HEK293T (cell line): ENCODE measurements around the gene PTEN.

Experiments used
- CTCF ChIA-PET: fragments of 350-600 bp; formaldehyde crosslinking; extraction: SDS; loops from one replicate; lab custom pipeline; 2021; ENCODE audit warnings: antibody characterized with exemption, inconsistent platforms; lab: Yijun Ruan, JAX
- POLR2A ChIA-PET: fragments of 350-600 bp; formaldehyde crosslinking; extraction: SDS; loops from one replicate; lab custom pipeline; 2020; ENCODE audit warnings: antibody characterized with exemption, inconsistent platforms; lab: Yijun Ruan, JAX
- DNase-seq: peaks from one replicate; pipeline ENCODE4 v3.0.0; 2012; ENCODE audit warnings: mixed read lengths; ENCODE audit errors: extremely low spot score
- ARNT ChIP-seq: fragments of 450-650 bp; IDR thresholded peaks from 2 replicates; pipeline ENCODE4 v1.6.1; 2017; ENCODE audit warnings: mild to moderate bottlenecking
- BHLHE40 ChIP-seq: fragments of 450-650 bp; IDR thresholded peaks from 2 replicates; pipeline ENCODE4 v1.6.1; 2016; ENCODE audit warnings: mild to moderate bottlenecking, moderate library complexity, borderline replicate concordance
- CTBP1 ChIP-seq: fragments of 450-650 bp; IDR thresholded peaks from 2 replicates; pipeline ENCODE4 v1.6.1; 2016; ENCODE audit warnings: borderline replicate concordance
- ELF4 ChIP-seq: fragments of 450-650 bp; IDR thresholded peaks from 2 replicates; pipeline ENCODE4 v1.6.1; 2017; ENCODE audit warnings: antibody characterized with exemption
- FOXA1 ChIP-seq: fragments of 450-650 bp; IDR thresholded peaks from 2 replicates; pipeline ENCODE4 v1.6.1; 2016; ENCODE audit warnings: mild to moderate bottlenecking
- FOXK2 ChIP-seq: fragments of 450-650 bp; IDR thresholded peaks from 2 replicates; pipeline ENCODE4 v1.6.1; 2016; ENCODE audit warnings: mild to moderate bottlenecking
- FOXM1 ChIP-seq: fragments of 450-650 bp; IDR thresholded peaks from 2 replicates; pipeline ENCODE4 v1.6.1; 2017; ENCODE audit warnings: mild to moderate bottlenecking, borderline replicate concordance
- HDGF ChIP-seq: fragments of 450-650 bp; IDR thresholded peaks from 2 replicates; pipeline ENCODE4 v1.6.1; 2017; ENCODE audit warnings: antibody characterized with exemption, borderline replicate concordance
- L3MBTL2 ChIP-seq: fragments of 450-650 bp; conservative IDR thresholded peaks from 2 replicates; pipeline ENCODE4 v1.6.1; 2016; ENCODE audit warnings: mild to moderate bottlenecking
- LEF1 ChIP-seq: fragments of 450-650 bp; IDR thresholded peaks from 2 replicates; pipeline ENCODE4 v1.6.1; 2017; ENCODE audit warnings: mild to moderate bottlenecking, borderline replicate concordance
- NFRKB ChIP-seq: fragments of 450-650 bp; IDR thresholded peaks from 2 replicates; pipeline ENCODE4 v1.6.1; 2016; ENCODE audit warnings: mild to moderate bottlenecking, moderate library complexity
- SP1 ChIP-seq: fragments of 450-650 bp; IDR thresholded peaks from 2 replicates; pipeline ENCODE4 v1.6.1; 2017
- SUZ12 ChIP-seq: fragments of 450-650 bp; IDR thresholded peaks from 2 replicates; pipeline ENCODE4 v1.6.1; 2016; ENCODE audit warnings: mild to moderate bottlenecking
- TARDBP ChIP-seq: fragments of 450-650 bp; IDR thresholded peaks from 2 replicates; pipeline ENCODE4 v1.6.1; 2016
- ZNF384 ChIP-seq: fragments of 450-650 bp; IDR thresholded peaks from 2 replicates; pipeline ENCODE4 v1.6.1; 2016
- TF ChIP-seq, protein P1 (sequence below): fragments of 450-650 bp; IDR thresholded peaks from 2 replicates; pipeline ENCODE4 v1.6.1; 2016

The PTEN gene

DNA sequence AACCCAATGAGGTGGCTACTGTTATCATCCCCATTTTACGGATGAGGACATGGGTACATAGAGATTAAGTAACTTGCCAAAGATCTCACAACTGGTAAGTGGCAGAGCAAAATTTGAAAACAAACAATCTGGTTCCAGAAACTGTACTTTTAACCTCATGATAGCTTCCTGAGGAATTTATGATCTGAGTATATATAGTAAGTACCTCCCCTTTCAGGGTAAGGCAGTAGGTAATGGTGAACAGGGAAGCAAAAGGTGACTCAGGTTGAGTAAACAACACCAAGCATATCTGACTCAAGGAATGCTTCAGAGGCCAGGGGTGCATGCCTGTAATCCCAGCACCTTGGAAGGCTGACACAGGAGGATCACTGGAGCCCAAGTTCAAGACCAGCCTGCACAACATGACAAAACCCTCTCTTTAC lies 21.2 kb upstream of the PTEN start:
- no peak for DNase-seq
- CTCF ChIA-PET: no interaction called here
- POLR2A ChIA-PET: no interaction called here
- TF ChIP-seq CTBP1 (no peak), FOXA1 (no peak), ELF4 (no peak), ARNT (no peak), SP1 (no peak), LEF1 (no peak), L3MBTL2 (no peak), BHLHE40 (no peak), NFRKB (no peak), ZNF384 (no peak), HDGF (no peak), FOXM1 (no peak), SUZ12 (no peak), FOXK2 (no peak), TARDBP (no peak)
- TF ChIP-seq, protein P1, sequence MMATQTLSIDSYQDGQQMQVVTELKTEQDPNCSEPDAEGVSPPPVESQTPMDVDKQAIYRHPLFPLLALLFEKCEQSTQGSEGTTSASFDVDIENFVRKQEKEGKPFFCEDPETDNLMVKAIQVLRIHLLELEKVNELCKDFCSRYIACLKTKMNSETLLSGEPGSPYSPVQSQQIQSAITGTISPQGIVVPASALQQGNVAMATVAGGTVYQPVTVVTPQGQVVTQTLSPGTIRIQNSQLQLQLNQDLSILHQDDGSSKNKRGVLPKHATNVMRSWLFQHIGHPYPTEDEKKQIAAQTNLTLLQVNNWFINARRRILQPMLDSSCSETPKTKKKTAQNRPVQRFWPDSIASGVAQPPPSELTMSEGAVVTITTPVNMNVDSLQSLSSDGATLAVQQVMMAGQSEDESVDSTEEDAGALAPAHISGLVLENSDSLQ: no peak

DNA sequence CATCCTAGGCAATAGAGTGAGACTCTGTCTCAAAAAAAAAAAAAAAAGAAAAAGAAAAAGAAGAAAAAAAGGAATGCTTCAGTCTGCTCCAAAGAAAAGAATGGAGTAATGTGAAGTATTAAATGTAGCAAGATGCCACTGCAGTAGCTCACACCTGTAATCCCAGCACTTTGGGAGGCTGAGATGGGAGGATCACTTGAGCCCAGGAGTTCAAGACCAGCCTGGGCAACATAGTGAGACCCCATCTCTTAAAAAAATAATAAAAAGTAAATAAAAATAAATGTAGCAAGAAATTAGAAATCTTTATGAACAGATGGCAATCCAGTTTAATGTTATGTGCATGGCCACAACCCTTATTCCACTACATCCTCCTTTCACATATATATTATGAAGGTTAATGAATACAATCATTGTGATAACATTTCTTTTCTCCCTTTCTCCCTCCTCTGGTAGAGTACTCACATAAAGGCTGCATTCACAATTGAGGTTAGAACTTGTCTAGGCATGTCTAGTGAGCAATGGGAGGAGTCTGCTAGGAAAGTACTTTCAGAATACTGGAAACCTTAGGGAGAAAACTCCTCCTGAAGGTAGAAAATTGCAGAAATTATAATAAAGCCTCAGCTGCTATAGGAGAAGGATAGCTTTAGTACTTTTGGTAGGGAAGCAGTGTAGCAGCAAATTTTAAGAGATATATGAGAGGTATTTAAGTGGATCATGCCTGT lies 20.5 kb upstream of the PTEN start:
- CTCF ChIA-PET: no interaction called here
- POLR2A ChIA-PET: no interaction called here
- TF ChIP-seq HDGF (no peak), ZNF384 (no peak), BHLHE40 (no peak), ARNT (no peak), ELF4 (no peak), FOXA1 (no peak), L3MBTL2 (no peak), NFRKB (no peak), FOXM1 (no peak), LEF1 (no peak), FOXK2 (no peak)
- DNase-seq: no peak

DNA sequence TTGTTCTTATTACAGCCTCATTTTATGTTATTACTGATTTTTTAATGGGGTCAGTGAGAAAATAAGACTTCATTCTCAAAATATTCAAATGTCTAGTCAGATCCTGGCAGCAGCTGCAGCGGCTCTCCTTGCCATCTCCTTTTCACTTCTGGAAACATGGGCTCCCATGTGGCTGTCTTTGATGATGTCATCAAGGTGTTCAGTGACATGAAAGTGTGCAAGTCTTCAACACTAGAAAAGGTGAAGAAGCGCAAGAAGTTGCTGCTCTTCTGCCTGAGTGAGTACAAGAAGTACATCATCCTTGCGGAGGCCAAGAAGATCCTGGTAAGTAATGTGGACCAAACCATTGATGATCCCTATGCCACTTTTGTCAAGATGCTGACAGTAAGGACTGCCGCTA lies 19.7 kb upstream of the PTEN start:
- no peak for DNase-seq
- CTCF ChIA-PET: no interaction called here

DNA sequence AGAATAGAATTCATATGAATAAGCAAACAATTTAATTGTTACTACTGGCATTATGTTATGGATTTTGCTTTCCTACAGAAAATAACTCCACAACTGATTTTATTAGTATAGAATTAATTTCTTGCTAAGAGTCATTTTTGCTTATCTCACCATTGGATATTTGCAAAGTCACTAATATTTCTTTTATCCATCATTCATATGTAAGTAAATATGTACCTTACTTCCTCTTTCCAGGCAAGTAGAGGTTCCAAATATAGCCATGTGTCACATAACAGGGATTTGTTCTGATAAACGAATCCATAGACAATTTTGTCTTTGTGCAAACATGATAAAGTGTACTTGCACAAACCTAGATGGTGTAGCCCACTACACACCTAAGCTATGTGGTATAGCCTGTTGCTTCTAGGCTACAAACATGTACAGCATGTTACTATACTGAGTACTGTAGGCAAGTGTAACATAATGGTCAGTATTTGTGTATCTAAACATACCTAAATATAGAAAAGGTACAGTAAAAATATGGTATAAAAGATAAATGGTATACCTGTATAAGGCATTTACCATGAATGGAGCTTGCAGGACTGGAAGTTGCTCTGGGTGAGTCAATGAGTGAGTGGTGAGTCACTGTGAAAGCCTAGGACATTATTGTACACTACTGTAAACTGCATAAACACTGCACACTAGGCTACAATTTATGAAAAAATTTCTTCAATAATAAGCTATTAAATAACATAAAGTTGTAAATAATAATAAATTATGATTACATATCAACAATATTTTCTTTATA lies 18.4 kb upstream of the PTEN start:
- no peak for DNase-seq
- POLR2A ChIA-PET: interaction anchor here (1.7 kb wide), 1 partner anchor 27 kb away, joined by 14 read pairs; the partner anchor contains the start of gene ATAD1
- TF ChIP-seq L3MBTL2 (no peak), FOXM1 (no peak), TARDBP (no peak), ARNT (no peak), FOXK2 (no peak)
- CTCF ChIA-PET: interaction anchor here (1.0 kb wide), 2 partner anchors 9 to 544 kb away, joined by 3 to 5 read pairs; no protein-coding TSS in a partner anchor

More for the DNA sequence above, 19.7 kb upstream of the PTEN start:
- POLR2A ChIA-PET: no interaction called here
- TF ChIP-seq SUZ12: no peak
- no peak for TF ChIP-seq BHLHE40
- no peak for TF ChIP-seq ZNF384
- TF ChIP-seq FOXM1: no peak
- no peak for TF ChIP-seq SP1
- no peak for TF ChIP-seq L3MBTL2
- TF ChIP-seq, protein P1: no peak
- TF ChIP-seq CTBP1: no peak
- no peak for TF ChIP-seq FOXA1
- TF ChIP-seq HDGF: no peak
- no peak for TF ChIP-seq FOXK2
- no peak for TF ChIP-seq LEF1
- TF ChIP-seq TARDBP: no peak
- TF ChIP-seq NFRKB: no peak
- TF ChIP-seq ELF4: no peak
- no peak for TF ChIP-seq ARNT

DNA sequence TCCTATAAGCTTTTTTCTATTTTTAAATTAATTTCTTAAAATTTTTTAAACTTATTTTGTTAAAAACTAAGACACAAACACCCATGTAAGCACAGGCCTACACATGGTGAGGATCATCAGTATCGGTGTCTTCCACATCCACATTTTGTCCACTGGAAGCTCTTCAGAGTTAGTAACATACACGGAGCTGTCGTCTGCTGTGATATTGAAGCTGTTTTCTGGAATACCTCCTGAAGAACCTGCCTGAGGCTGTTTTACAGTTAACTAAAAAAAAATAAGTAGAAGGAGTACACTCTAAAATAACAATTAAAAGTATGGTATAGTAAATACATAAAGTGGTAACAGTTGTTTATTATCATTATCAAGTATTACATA lies 17.8 kb upstream of the PTEN start:
- POLR2A ChIA-PET: interaction anchor here (1.4 to 1.7 kb wide), 2 partner anchors 17 to 28 kb away, joined by 10 to 14 read pairs; partner anchors contain the start of genes ATAD1, KLLN and PTEN
- CTCF ChIA-PET: interaction anchor here (1.0 kb wide), 2 partner anchors 8 to 543 kb away, joined by 3 to 5 read pairs; no protein-coding TSS in a partner anchor
- DNase-seq: no peak
- no peak for TF ChIP-seq LEF1
- no peak for TF ChIP-seq ARNT
- TF ChIP-seq CTBP1: no peak
- TF ChIP-seq SUZ12: no peak
- TF ChIP-seq NFRKB: no peak
- TF ChIP-seq HDGF: no peak
- TF ChIP-seq FOXK2: no peak
- TF ChIP-seq SP1: no peak
- no peak for TF ChIP-seq BHLHE40
- no peak for TF ChIP-seq FOXA1
- TF ChIP-seq FOXM1: no peak
- no peak for TF ChIP-seq ELF4
- no peak for TF ChIP-seq L3MBTL2
- TF ChIP-seq, protein P1: no peak
